K562 (cell line): ENCODE results near the gene C1QTNF2. TPM values are rescaled to one million over a fixed set of nuclear protein-coding genes. Genes with fewer than 3 reads are reported as not detected.

ENCODE experiments used
- CTBP1 ChIP-seq: fragments of 450-650 bp; IDR thresholded peaks from 2 replicates; pipeline ENCODE4 v1.6.1; 2016; ENCODE audit warnings: borderline replicate concordance
- KLF13 ChIP-seq: fragments of 450-650 bp; IDR thresholded peaks from 2 replicates; pipeline ENCODE4 v1.6.1; 2016; ENCODE audit warnings: missing genetic modification characterization, low read depth, mild to moderate bottlenecking, missing compliant biosample characterization, moderate library complexity, borderline replicate concordance
- RBM34 ChIP-seq: fragments of 200-400 bp; formaldehyde crosslinking; IDR thresholded peaks from 2 replicates; pipeline ENCODE4 v1.6.1; 2018; ENCODE audit warnings: low read length, borderline replicate concordance; ENCODE audit not compliant: insufficient read depth
- RFX5 ChIP-seq: IDR thresholded peaks from 2 replicates; pipeline ENCODE4 v1.6.1; 2011; ENCODE audit warnings: low read depth, mild to moderate bottlenecking, improper control_type of control experiment, low read length
- SRSF9 ChIP-seq: fragments of 200-400 bp; formaldehyde crosslinking; IDR thresholded peaks from 2 replicates; pipeline ENCODE4 v1.6.1; 2017; ENCODE audit warnings: low read depth, low read length, borderline replicate concordance
- TBL1XR1 ChIP-seq, 2 experiments: IDR thresholded peaks; 2 replicates each; pipeline ENCODE4 v1.6.1; 2012; ENCODE audit warnings: improper control_type of control experiment in 2 of 2, low read length in 2 of 2, mild to moderate bottlenecking in 1 of 2
- ZFX ChIP-seq: sonication (generic); formaldehyde crosslinking; IDR thresholded peaks from 2 replicates; pipeline ENCODE4 v1.8.0; 2022; ENCODE audit warnings: mild to moderate bottlenecking, missing genetic modification reagents, moderate library complexity
- ZNF217 ChIP-seq: sonication (generic); formaldehyde crosslinking; IDR thresholded peaks from 2 replicates; pipeline ENCODE4 v1.8.0; 2022; ENCODE audit warnings: mild to moderate bottlenecking, missing genetic modification reagents
- ZNF318 ChIP-seq, 2 experiments: fragments of 450-650 bp; IDR thresholded peaks; 2 replicates each; pipeline ENCODE4 v1.6.1; 2016; ENCODE audit warnings: mild to moderate bottlenecking in 2 of 2, borderline replicate concordance in 1 of 2, low read depth in 1 of 2, moderate library complexity in 1 of 2
- ZNF444 ChIP-seq: fragments of 250-450 bp; sonication (Bioruptor Pico); IDR thresholded peaks from 2 replicates; pipeline ENCODE4 v1.4.0; 2020; ENCODE audit warnings: mild to moderate bottlenecking, moderate library complexity
- polyA plus RNA-seq, 8 experiments: library from polyadenylated mRNA; depleted of rRNA in 4 of 8; stranded (reverse) in 5 of 8; unstranded in 3 of 8; fragments of >200 nt; fragmentation: Nextera tagmentation in 2 of 8; fragmentation: Illumina TruSeq in 1 of 8; extraction: Ambion mirVana in 2 of 8; extraction: Trizol in 1 of 8; gene quantifications; 2 replicates each; pipeline versions ENCODE4 v1.2.1 to v1.2.3, GENCODE V29; 2011 to 2014; ENCODE audit warnings: inconsistent platforms in 1 of 8, missing spikeins in 1 of 8
- total RNA-seq, 7 experiments: library from RNA; depleted of rRNA in 6 of 7; stranded (reverse); fragments of >200 nt in 6 of 7; fragmentation: Illumina TruSeq in 2 of 7; extraction: Trizol in 2 of 7; gene quantifications; 2 replicates each; pipeline versions ENCODE4 v1.2.1 to v1.2.3, GENCODE V29; 2011 to 2021; ENCODE audit warnings: low replicate concordance in 1 of 7
- TF ChIP-seq, protein P1 (sequence below): sonication (generic); formaldehyde crosslinking; IDR thresholded peaks from 2 replicates; pipeline ENCODE4 v1.8.0; 2022; ENCODE audit warnings: mild to moderate bottlenecking, missing genetic modification reagents

The C1QTNF2 gene
- total and polyA plus RNA-seq, 9 of the 15 experiments (the other 6 are each of a cell fraction or from before 2014, with no cell fraction given) = not detected

DNA sequence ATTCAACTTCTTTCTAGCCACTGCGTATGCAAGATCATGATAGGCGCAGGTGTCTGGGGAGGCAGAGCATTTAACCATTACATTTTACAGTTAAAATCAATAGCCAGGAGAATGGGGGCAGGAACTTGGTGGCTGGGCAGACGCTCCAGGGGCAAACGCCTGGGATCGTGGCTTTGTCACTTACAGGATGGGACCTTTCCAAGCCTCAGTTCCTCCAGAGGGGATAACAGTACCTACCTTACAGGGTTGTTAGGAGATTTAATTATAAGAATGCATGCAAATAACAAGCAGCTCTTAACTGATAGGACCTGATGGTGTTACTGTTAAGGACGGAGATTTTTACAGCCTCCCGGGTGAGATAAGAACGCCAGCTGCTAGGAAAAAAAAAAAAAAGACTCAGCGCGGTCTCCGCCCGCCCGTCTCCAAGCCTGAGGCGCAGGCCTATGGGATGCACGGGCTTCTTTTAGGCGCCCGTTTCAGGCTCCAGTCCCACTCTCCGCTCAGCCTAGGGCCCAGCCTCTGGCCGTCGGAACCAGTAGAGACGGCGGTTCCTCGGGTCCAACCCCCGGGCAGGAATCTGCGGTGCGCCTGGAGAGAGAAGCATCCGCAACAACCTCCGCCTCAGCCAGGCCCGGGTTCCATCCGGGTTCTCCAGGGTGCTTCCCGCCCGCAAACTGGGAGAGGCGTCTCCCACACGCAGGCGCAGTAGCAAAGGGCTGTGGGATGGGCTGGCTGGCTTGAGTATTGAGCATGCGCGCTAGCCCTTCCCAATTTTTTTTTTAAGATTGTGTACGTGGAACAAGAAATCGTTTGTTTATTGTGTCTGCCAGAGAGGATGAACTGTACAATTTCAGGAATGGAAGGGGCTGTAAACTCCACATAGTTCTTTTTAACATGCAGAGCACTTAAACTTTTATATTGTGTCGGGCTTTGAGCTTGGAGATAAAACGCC lies 29.3 kb upstream of the C1QTNF2 start, which contains the start of gene FAM200C (continued):
- TF ChIP-seq, protein P1, sequence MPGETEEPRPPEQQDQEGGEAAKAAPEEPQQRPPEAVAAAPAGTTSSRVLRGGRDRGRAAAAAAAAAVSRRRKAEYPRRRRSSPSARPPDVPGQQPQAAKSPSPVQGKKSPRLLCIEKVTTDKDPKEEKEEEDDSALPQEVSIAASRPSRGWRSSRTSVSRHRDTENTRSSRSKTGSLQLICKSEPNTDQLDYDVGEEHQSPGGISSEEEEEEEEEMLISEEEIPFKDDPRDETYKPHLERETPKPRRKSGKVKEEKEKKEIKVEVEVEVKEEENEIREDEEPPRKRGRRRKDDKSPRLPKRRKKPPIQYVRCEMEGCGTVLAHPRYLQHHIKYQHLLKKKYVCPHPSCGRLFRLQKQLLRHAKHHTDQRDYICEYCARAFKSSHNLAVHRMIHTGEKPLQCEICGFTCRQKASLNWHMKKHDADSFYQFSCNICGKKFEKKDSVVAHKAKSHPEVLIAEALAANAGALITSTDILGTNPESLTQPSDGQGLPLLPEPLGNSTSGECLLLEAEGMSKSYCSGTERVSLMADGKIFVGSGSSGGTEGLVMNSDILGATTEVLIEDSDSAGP (CRISPR knock-in tag) = no peak
- TF ChIP-seq ZNF318 (IDR thresholded peaks at IDR 0.05; ENCODE audit: borderline replicate concordance in 1 of 2, low read depth in 1 of 2) = no peak
- no peak for TF ChIP-seq SRSF9
- TF ChIP-seq ZFX = peak; percentile 100
- TF ChIP-seq RFX5 = no peak
- TF ChIP-seq ZNF444 (CRISPR knock-in tag) = no peak
- peak in 1 of 2 experiments; percentile 54; a peak in 1 of 4 replicates for TF ChIP-seq TBL1XR1 (IDR thresholded peaks at IDR 0.05; ENCODE audit: low read length in 2 of 2)
- no peak for TF ChIP-seq KLF13 (tag)
- TF ChIP-seq ZNF217 = no peak
- peak; percentile 62 for TF ChIP-seq CTBP1
- TF ChIP-seq RBM34 = no peak
